HG03575 (cell line): ENCODE measurements around the gene HS6ST3.
A peak's percentile ranks its signal among the peaks of the same experiment; 100 is the strongest.

Experiments
- ATAC-seq: cut with Tn5 transposase; IDR thresholded peaks from one replicate; pipeline ENCODE4 v1.9.1; 2021; ENCODE audit not compliant: unreplicated experiment, insufficient number of reproducible peaks, low FRiP score; ENCODE audit errors: extremely low read depth

HS6ST3 gene

DNA sequence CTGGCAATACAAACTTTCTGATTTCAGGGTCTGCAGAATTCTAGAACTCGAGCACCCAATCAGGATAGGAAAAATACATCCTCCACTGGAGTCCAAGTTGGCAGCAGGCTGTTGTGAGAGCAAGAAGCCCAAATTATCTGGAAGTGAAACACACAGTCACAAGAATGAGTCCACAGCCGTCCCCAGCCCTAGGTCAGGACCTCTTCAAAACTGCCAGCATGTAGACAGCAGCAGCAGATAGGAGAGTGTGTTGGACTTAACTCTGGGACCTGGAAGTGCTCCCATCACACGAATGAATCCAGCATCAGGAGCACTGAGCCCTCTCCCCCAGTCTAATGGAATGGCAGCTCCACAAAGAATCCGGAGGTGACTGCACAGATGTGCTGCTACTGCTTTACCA lies 483.7 kb downstream of the HS6ST3 start:
- no peak for ATAC-seq

- ATAC-seq, result no peak
Measured at GRCh38 chr13:96575423-96576320, 485.8 kb downstream of the HS6ST3 start.

GRCh38 chr13:96581741-96582140 lies 491.8 kb downstream of the HS6ST3 start:
- ATAC-seq, result no peak

DNA sequence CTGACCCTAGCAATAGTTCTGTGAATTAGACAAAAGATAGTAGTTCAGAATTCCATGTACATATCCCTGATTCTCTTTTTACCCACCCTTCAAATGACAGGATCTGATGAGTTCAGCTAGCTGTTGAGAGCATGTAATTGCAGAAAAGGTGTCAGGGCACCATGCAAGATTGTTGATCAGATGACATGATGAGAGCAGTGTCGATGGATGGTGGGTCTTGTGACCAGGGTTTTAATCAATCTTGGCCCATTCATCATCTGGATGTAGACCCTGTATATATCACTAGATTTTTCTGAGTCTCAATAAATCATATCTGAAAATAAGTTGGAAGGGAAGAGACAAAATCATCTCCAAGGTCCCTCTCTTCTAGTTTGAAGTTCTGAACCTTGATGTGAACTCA lies 525.3 kb downstream of the HS6ST3 start:
- ATAC-seq, result no peak

- no peak for ATAC-seq
Measured at GRCh38 chr13:96617528-96617927, 527.6 kb downstream of the HS6ST3 start.

GRCh38 chr13:96621634-96622183 lies 531.8 kb downstream of the HS6ST3 start:
- ATAC-seq, result no peak

DNA sequence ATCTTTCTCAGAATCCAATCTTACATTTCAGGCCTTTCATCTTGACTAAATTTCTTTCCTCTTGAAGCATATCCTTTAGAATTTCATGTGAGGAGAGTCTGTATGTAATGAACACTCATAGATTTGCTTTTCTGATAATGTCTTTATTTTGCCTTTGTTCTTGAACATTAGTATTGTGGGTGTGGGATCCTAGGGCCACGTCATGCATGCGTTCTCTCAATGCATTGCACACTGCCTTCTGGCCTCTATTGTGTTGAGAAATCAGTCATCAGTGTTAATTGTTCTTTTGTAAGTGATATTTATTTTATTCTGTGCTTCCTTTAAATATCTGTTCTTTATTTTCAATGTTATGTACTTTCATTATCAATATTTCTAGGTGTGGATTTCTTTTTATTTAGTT lies 539.4 kb downstream of the HS6ST3 start:
- ATAC-seq, result no peak

- ATAC-seq, result no peak
Measured at GRCh38 chr13:96632536-96633320, 542.8 kb downstream of the HS6ST3 start.

GRCh38 chr13:96636001-96636709 lies 546.2 kb downstream of the HS6ST3 start:
- no peak for ATAC-seq

DNA sequence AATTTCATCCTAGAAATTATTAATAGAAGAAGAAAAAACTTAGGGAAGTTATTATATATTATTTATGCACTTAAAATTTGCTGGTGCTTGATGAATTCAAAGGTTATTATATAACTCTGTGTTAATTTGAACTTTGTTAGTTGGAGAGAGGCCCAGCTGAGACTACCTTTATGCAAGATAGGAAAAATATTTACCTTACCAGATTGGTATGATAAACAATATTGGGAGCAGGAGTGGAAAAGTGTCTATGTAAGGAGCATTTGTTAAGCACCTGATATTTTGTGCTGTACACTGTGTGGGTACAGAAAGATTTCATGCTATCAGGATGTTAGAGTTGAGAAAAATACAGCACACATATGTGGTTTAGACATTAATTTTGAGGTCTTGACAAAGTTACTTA lies 547.1 kb downstream of the HS6ST3 start:
- no peak for ATAC-seq

GRCh38 chr13:96646101-96646500 lies 556.2 kb downstream of the HS6ST3 start:
- no peak for ATAC-seq

DNA sequence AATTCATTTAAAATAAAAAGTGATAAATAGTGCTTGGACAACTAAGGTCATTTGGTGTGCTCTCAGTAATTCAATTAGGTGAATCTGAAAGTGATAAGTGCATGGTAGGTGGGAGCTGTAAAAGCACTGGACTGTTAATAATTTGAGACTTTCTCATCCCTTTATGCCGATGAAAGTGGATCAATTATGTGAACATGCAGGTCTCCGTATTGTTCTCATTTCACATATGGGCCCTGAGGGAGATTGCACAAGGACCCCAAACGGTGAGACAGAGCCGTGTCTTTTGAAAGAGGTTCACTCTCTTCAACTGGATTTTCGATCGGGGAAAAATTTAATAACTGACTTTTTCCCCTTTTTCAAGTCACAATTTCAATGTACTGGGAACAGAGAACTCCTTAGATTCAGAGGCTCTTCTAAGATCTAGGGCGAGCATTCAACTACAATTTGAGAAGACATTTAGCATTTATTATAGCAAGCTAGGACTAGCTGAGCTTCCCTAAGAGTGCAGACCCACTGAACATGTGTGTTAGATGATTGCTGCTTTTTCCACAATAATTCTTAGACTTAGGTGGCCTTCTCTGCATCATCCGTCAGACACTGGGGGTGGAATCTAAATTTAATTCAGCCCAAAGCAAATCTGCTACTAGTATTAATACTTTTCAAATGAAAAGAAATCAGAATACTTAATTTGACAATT lies 556.8 kb downstream of the HS6ST3 start:
- no peak for ATAC-seq

DNA sequence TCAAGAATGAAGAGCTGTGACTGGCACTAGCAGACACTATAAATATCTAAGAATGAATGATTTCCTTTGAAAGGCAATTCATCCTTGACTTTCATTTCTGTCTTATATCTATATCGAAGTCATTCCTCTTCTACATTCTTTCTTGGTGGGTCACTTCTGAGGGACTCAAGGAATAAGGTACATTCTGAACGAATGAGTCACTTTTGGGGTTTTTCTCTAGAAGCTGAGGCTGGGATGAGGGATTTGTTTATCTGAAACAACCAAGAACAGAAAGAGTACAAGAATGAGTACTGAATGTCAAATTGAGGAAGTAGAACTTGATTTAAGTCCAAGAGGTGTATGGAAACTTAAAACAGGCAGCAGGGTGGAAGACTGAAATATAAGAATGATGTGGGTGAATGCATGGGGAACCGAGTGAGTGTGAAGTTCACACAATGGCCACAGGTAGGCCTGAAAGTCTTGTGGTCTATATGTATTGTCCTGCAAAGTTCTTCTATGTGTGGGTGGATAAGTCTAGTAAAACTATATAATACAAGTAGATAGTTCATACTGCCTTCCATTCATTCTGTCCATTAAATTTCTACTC lies 560.5 kb downstream of the HS6ST3 start:
- peak; percentile 96 for ATAC-seq

DNA sequence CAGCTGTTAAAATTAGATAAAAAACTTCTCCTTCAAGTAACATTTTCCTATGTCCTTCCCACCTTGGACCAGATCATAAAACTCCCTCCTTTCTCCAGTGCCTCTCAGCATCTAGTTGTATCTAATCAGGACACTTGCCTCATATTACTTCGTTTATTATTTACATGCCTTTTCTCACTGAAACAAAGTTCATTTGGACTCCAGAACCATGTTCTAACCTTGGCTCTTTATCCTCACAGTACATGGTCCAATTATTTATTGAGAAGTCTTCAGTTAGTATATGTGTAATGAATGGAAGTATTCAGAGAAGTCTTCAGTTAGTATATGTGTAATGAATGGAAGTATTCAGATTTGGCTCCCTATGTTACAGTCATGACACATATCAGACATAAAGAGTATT lies 561.7 kb downstream of the HS6ST3 start:
- ATAC-seq, result no peak

DNA sequence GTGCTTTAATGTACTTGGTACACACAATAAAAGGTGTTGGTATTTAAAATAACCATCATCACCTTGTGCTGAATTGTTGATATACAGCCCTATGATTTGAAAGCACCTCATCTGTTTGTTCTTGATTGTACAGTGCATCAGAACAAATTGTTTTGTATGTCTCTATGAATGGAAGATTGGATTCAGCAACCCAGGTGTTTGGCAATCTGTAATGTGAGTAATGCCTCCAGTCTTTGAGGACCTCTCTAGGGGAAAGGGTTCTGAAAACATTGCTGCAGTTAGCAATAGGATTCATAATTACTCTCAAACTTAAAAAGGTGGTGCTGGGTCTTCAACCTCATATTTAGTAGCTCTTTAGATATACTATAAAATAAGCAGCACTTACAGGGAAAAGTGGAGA lies 562.6 kb downstream of the HS6ST3 start:
- ATAC-seq, result no peak

DNA sequence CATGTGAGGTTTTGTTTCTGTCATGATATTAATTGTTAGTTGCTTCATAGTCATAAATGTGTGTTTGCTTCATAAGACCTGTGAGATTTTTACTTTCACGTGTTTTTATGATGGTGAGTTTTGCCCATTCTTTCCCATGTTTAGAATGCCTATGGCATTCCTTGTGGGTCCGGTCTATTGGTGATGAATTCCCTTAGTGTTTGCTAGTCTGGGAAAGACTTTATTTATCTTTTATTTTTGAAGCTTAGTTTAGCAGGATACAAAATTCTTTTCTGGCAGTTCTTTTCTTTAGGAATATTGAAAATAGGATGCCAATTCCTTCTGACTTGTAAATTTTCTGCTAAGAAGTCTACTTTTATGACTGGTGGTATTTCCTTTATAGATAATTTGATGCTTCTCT lies 571.7 kb downstream of the HS6ST3 start:
- no peak for ATAC-seq

DNA sequence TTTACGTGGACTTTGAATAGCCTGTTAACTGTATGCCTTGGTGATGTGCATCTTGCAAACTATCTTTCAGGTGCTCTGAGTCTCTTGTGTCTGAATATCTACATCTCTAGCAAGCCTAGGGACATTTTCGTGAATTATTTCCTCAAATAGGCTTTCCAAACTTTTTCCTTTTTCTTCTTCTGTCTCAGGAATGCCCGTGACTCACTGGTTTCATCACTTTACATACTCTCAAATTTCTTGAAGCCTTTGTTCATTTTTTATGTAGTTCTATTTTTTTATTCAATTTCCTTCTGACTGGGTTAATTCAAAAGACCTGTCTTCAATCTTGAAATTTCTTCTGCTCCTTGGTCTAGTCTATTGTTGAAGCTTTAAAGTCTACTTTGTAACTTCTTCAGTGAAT lies 572.1 kb downstream of the HS6ST3 start:
- no peak for ATAC-seq

DNA sequence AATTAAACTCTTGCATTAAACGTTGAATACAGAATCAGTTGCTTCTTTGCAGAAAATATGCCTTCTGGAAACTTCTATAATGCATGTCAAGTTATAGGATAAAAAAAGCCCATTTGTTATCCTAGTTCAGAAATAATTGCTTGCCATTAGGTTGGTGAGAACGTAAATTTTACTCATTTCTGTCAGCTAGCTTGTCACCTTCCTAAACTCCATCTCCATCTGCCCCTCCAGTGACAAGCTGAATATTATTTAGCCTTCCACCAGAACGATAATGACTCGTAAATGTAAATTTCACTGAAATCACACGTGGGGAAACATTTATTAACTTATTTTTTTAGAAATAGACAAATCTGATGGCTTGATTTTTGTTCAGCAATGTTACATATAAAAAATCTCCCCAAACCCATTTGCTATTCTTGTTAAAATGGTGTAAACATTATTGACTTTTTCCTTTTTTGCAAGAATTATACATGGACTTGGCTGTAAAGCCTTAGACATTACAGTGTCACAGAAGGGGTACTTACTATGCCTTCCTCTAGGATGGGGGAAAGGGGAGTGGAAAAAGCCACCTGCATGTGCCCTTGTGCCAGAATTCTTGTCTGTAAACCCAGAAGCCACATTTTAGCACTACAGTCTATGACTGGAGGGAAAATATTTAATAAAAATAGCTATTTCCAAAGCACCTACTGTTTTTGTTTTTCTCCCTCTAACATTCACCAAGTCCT lies 577.5 kb downstream of the HS6ST3 start:
- ATAC-seq, result no peak
